Neural progenitor cell (in vitro differentiated cells): ENCODE data around the gene ADRA2B. TPM values are rescaled to one million over a fixed set of nuclear protein-coding genes. Genes with fewer than 3 reads are reported as not detected.
A peak's percentile ranks its signal among the peaks of the same experiment; 100 is the strongest.

Experiments used
- DNase-seq: peaks from one replicate; pipeline ENCODE4 v3.0.0-alpha.2; 2016; ENCODE audit warnings: low spot score
- H2AFZ ChIP-seq: fragments of 200-600 bp; sonication (generic); replicated peaks from 2 replicates; pipeline ENCODE4 v1.6.1; 2016; ENCODE audit warnings: antibody characterized with exemption
- H3F3A ChIP-seq: fragments of 200-600 bp; sonication (generic); 2 replicates; pipeline ENCODE4 v1.6.1; 2016; ENCODE audit warnings: antibody characterized with exemption, low read depth
- H3K27ac ChIP-seq: fragments of 200-600 bp; sonication (generic); 2 replicates; pipeline ENCODE4 v1.5.1; 2016; ENCODE audit warnings: mild to moderate bottlenecking
- H3K27me3 ChIP-seq: fragments of 200-600 bp; sonication (generic); 2 replicates; pipeline ENCODE4 v1.6.1; 2016; ENCODE audit warnings: mild to moderate bottlenecking, moderate library complexity
- H3K36me3 ChIP-seq: fragments of 200-600 bp; sonication (generic); 2 replicates; pipeline ENCODE4 v1.5.1; 2016
- H3K4me1 ChIP-seq: fragments of 200-600 bp; sonication (generic); 2 replicates; pipeline ENCODE4 v1.6.1; 2016; ENCODE audit warnings: mixed run types
- H3K4me2 ChIP-seq: fragments of 200-600 bp; sonication (generic); 2 replicates; pipeline ENCODE4 v1.6.1; 2016
- H3K4me3 ChIP-seq: fragments of 200-600 bp; sonication (generic); 2 replicates; pipeline ENCODE4 v1.5.1; 2016
- H3K79me2 ChIP-seq: fragments of 200-600 bp; sonication (generic); 2 replicates; pipeline ENCODE4 v1.6.1; 2016; ENCODE audit warnings: low read depth
- H3K9ac ChIP-seq: fragments of 200-600 bp; sonication (generic); 2 replicates; pipeline ENCODE4 v1.6.1; 2016
- H3K9me3 ChIP-seq: fragments of 200-600 bp; sonication (generic); 2 replicates; pipeline ENCODE4 v1.5.1; 2016; ENCODE audit warnings: low read depth
- H4K20me1 ChIP-seq: fragments of 200-600 bp; sonication (generic); 2 replicates; pipeline ENCODE4 v1.6.1; 2016; ENCODE audit warnings: low read depth
- H3K27ac Mint-ChIP-seq: 3 replicates; pipeline ENCODE4 v1.8.0; 2021; ENCODE audit warnings: mixed read lengths
- H3K27me3 Mint-ChIP-seq: 2 replicates; pipeline ENCODE4 v1.8.0; 2022; ENCODE audit warnings: low read depth, mild to moderate bottlenecking, inconsistent platforms, moderate library complexity, mixed read lengths; ENCODE audit not compliant: insufficient read depth
- H3K36me3 Mint-ChIP-seq: 3 replicates; pipeline ENCODE4 v1.8.0; 2021; ENCODE audit warnings: mixed read lengths
- H3K4me1 Mint-ChIP-seq: 3 replicates; pipeline ENCODE4 v1.8.0; 2021; ENCODE audit warnings: mixed read lengths
- H3K4me3 Mint-ChIP-seq: 3 replicates; pipeline ENCODE4 v1.8.0; 2021; ENCODE audit warnings: mild to moderate bottlenecking, moderate library complexity, mixed read lengths
- H3K9me3 Mint-ChIP-seq: 3 replicates; pipeline ENCODE4 v1.8.0; 2020; ENCODE audit warnings: mixed read lengths
- EZH2 ChIP-seq: fragments of 200-600 bp; sonication (generic); IDR thresholded peaks from 2 replicates; pipeline ENCODE4 v1.6.1; 2017; ENCODE audit warnings: antibody characterized with exemption, mild to moderate bottlenecking, moderate library complexity
- EZH2phosphoT487 ChIP-seq: fragments of 200-600 bp; sonication (generic); IDR thresholded peaks from 2 replicates; pipeline ENCODE4 v1.6.1; 2017; ENCODE audit warnings: antibody characterized with exemption
- total RNA-seq: library from RNA; depleted of rRNA; stranded (reverse); fragments of >200 nt; gene quantifications from 2 replicates; pipeline ENCODE4 v1.2.3, GENCODE V29; 2015; ENCODE audit warnings: low replicate concordance
- TF ChIP-seq, protein P1 (sequence below): fragments of 200-600 bp; sonication (generic); IDR thresholded peaks from 2 replicates; pipeline ENCODE4 v1.5.1; 2017; ENCODE audit warnings: antibody characterized with exemption, mild to moderate bottlenecking

Gene ADRA2B
- total RNA-seq, 1 donor from 2014 or later: 3.0 TPM

DNA sequence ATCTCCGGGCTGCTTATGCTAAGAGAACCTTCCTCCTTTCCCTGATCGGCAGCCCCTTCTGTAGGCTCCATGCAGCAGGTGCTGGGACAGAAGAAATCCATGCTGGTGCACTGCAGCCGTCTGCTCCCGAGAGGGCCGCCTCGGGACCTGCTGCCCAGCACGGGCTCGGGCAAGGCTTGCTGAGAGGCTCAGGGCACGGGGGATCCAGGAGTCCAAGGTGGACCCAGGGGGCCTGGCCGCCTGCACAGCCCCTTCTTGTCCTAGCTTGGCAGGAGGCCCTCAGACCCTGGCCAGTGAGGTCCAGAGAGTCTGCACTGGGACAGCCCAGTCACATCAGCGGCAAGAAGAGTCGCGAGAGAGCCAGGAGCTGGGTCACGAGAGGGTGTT, 42.2 kb upstream of the ADRA2B start:
- no peak overlapping the region for H2AFZ ChIP-seq
- Mint-ChIP-seq H3K4me3 (no peak overlapping the region), H3K36me3 (no peaks in the 10 kb centered on the region)

DNA sequence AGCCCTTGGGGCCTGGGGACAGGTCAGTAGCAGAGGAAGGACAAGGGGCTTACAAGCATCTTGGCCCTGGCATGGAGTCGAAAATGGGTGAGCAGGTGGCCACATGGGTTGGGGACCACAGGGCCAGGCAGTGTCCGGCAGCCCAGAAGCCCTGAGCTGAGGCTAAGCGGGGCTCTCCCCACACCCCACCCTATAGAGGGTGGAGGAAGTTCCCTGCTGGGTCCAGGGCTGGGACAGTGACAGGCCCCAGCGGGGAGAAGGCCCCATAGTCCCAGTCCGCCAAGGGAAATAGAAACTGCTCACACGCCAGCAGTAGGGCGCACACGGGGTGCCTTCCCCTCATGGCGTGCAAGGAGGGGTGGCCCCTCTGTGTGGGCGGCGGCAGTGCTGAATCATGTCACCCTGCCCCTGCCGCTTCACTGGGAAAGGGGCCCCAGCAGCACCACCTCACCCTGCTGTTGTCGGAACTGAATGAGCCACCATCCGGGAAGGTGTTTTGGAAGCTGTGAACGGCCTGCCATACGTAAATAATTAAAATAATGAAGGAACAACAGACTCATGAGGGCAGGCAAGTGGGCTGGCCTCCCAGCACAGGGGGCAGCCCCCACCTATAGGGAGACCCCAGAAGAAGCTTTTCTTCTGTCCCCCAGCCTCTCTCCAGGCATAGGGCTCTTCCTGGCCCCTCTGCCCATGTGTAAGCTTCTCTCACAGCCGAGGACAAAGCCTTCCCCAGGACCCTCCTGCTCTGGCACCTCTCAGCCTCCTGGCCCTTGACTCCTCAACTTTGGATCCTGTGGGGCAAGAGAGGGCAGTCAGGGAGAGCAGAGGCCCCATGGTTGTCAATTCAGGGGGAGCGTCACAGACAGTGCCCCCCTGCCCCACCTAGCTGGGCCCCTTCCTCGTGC, 41.5 kb upstream of the ADRA2B start:
- H3K27me3 Mint-ChIP-seq: peaks cover 14% of the 10 kb centered on the region
- TF ChIP-seq EZH2 (no peak), EZH2phosphoT487 (no peak)
- TF ChIP-seq, protein P1, sequence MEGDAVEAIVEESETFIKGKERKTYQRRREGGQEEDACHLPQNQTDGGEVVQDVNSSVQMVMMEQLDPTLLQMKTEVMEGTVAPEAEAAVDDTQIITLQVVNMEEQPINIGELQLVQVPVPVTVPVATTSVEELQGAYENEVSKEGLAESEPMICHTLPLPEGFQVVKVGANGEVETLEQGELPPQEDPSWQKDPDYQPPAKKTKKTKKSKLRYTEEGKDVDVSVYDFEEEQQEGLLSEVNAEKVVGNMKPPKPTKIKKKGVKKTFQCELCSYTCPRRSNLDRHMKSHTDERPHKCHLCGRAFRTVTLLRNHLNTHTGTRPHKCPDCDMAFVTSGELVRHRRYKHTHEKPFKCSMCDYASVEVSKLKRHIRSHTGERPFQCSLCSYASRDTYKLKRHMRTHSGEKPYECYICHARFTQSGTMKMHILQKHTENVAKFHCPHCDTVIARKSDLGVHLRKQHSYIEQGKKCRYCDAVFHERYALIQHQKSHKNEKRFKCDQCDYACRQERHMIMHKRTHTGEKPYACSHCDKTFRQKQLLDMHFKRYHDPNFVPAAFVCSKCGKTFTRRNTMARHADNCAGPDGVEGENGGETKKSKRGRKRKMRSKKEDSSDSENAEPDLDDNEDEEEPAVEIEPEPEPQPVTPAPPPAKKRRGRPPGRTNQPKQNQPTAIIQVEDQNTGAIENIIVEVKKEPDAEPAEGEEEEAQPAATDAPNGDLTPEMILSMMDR: no peak
- no peak overlapping the region for H3K27ac ChIP-seq
- no peaks in the 10 kb centered on the region for H3K36me3 Mint-ChIP-seq
- no peaks in the 10 kb centered on the region for H3K79me2 ChIP-seq
- H4K20me1 ChIP-seq: no peaks in the 10 kb centered on the region
- H3K36me3 ChIP-seq: no peaks in the 10 kb centered on the region
- peaks cover 4% of the 10 kb centered on the region for H3K4me1 ChIP-seq
- no peak for DNase-seq
- H3K4me3 ChIP-seq: no peak overlapping the region
- H3K9me3 ChIP-seq: no peaks in the 10 kb centered on the region
- H3K4me2 ChIP-seq: no peak overlapping the region
- no peak overlapping the region for H2AFZ ChIP-seq
- H3K4me3 Mint-ChIP-seq: no peak overlapping the region
- peaks cover 18% of the 10 kb centered on the region for H3K4me1 Mint-ChIP-seq
- no peaks in the 10 kb centered on the region for H3K27me3 ChIP-seq
- no peaks in the 10 kb centered on the region for H3F3A ChIP-seq
- peaks cover 2% of the 10 kb centered on the region for H3K9me3 Mint-ChIP-seq
- H3K9ac ChIP-seq: no peak overlapping the region
- peak overlapping the region; percentile 29 for H3K27ac Mint-ChIP-seq

More for the DNA sequence above, 42.2 kb upstream of the ADRA2B start:
- H3K9ac ChIP-seq: no peak overlapping the region
- no peak for DNase-seq
- H4K20me1 ChIP-seq: no peaks in the 10 kb centered on the region
- H3K4me2 ChIP-seq: no peak overlapping the region
- no peaks in the 10 kb centered on the region for H3F3A ChIP-seq
- H3K4me1 ChIP-seq: no peaks in the 10 kb centered on the region
- H3K27me3 ChIP-seq: no peaks in the 10 kb centered on the region
- Mint-ChIP-seq H3K9me3 (peaks cover 2% of the 10 kb centered on the region), H3K4me1 (peaks cover 11% of the 10 kb centered on the region), H3K27me3 (peaks cover 9% of the 10 kb centered on the region), H3K27ac (no peak overlapping the region)
- H3K9me3 ChIP-seq: no peaks in the 10 kb centered on the region
- H3K27ac ChIP-seq: no peak overlapping the region
- H3K79me2 ChIP-seq: no peaks in the 10 kb centered on the region
- TF ChIP-seq EZH2: no peak
- H3K4me3 ChIP-seq: no peak overlapping the region
- H3K36me3 ChIP-seq: no peaks in the 10 kb centered on the region

DNA sequence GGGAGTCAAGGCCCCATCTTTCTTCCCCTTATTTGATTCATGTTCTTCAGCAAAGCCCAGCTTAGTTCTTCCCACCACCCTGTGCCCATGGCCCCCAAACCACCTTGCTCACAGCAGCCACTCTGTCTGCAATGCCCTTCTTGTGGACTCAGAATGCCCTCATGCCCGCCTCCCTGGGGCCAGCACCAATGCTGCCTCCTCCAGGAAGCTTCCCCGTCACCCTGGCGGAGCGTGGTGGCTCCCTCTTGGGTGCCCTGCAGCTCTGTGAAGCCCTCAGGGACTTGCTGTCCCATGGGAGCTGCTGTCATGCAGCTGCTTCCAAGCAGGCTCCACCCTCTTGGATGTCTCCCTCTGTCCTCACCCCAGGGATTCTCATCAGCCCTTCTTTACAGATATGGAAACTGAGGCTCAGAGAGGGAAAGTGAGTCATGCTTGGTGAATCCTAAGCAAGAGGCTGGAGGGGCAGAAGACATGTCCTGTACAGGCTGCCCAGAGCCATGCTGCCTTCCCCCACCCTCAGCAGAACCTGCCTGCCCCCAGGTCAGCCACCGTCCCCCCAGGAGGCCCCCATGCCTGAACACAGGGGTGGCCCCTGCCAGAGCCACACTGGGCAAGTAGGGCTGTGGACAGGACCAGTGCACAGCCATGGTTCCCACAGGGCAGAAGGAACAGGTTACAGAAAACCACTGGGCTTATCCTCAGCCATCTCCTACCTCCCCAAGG, 40.7 kb upstream of the ADRA2B start:
- peaks cover 14% of the 10 kb centered on the region for H3K27me3 Mint-ChIP-seq
- Histone ChIP-seq H3K27me3 (no peaks in the 10 kb centered on the region), H3K27ac (no peak overlapping the region), H3K9ac (no peak overlapping the region), H3K4me3 (no peak overlapping the region), H3F3A (peaks cover 1% of the 10 kb centered on the region), H3K4me2 (no peak overlapping the region), H3K36me3 (no peaks in the 10 kb centered on the region), H3K79me2 (no peaks in the 10 kb centered on the region), H3K9me3 (no peaks in the 10 kb centered on the region), H2AFZ (no peak overlapping the region), H3K4me1 (peaks cover 12% of the 10 kb centered on the region), H4K20me1 (no peaks in the 10 kb centered on the region)
- no peak overlapping the region for H3K4me3 Mint-ChIP-seq
- peaks cover 26% of the 10 kb centered on the region for H3K4me1 Mint-ChIP-seq
- H3K36me3 Mint-ChIP-seq: no peaks in the 10 kb centered on the region
- DNase-seq: no peak
- TF ChIP-seq, protein P1: no peak
- TF ChIP-seq EZH2phosphoT487 (no peak), EZH2 (no peak)
- H3K9me3 Mint-ChIP-seq: peaks cover 2% of the 10 kb centered on the region
- H3K27ac Mint-ChIP-seq: peak overlapping the region; percentile 65
